HL-60/S4 treated with retinoic acid at 250 ng/mL for 4 days and 3 days (cell line): ENCODE data around the gene SEZ6.

Experiments used
- in situ Hi-C: fragments of 300-500 bp; cut with MboI; formaldehyde crosslinking; loops from 2 replicates; pipeline ENCODE4 v1.7.0; 2022; ENCODE audit warnings: low sequenced_read_pairs

The SEZ6 gene

DNA sequence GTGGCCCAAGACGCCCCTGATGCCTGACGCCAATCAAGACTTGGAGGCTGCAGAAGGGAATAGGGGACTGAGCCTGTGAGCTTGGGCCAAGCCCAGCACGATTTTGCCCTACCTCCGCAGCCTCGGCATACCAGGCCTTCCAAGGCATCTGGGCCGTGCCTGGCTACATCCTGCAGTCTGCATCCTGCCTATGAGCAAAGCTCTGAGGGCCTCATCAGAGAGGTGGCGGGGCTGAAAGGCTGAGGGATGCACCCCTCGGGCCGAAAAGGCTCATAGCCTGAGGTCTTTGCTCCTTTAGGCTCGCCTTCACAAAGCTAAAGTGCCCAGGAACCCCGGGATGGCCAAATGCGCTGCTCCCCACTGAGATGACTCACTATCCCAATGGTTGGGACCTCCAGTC is 2.5 kb downstream of the SEZ6 start:
- in situ Hi-C loops = no loop called here

DNA sequence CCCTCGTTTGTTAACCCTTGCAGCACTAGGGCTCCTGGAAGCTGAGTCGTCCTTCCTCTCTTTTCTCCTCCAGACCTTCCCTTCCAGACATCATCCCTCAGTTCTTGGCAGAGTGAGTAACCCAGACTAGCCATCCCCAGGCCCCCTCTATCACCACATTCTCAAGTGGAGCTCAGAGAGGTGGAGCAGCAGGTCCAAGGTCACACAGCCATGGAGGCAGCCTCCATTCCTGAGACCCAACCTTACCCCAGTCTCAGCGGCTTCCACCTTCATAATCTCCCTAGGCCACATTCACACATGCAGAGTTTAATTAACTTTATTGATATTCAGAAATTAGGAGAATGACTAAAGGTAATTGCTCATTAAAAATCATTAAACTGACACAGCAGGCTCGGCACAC is 3.0 kb downstream of the SEZ6 start:
- in situ Hi-C loops = no loop called here

DNA sequence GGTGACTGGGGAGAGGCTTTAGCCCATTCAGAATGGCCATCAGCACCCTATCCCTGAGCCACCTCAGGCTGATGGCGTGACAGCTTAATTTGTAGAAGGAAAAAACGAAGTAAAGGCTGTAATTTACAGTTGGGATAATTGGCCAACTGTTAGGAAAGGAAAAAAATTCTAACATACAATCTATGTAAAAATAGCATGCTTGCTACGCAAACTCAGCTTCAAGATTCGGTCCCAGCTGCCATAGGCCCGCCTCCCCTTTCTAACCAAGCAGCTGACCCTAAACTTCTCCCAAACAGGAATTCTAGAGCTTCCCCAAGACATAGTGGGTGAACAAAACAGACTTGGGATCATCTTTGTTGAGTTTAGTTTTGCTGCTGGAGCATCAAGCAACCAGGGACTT is 4.9 kb downstream of the SEZ6 start:
- in situ Hi-C loops = no loop called here

- in situ Hi-C loops = no loop called here
Measured at GRCh38 chr17:28999206-28999605, 6.6 kb downstream of the SEZ6 start.

GRCh38 chr17:28997806-28998205 is 8.0 kb downstream of the SEZ6 start:
- in situ Hi-C loops = no loop called here

DNA sequence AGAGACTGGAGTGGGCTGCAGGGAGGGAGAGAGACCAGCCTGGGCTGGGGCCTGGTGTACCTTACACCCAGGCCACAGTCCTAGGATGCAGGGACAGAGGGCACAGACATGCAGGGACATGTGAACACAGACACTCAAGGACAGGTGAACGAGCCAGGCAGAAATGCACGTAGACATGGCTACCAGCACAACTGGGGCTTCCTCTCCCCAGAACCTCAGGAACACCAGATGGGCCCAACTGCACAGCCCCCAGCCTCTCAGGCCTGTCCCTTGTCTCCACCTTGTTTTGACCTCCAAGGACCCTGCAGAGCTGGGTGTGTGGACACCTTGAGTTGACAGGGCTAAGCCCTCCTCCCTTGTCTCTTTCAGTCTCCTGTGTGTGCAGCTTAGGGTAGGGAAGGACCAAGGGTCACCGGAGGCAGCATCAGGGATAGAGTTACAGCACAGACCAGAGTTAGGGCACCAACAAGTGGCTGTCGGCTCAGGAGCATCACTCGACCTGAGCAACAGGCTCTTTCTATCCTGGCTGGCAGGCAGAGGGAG is 9.2 kb downstream of the SEZ6 start:
- in situ Hi-C loops = no loop called here

DNA sequence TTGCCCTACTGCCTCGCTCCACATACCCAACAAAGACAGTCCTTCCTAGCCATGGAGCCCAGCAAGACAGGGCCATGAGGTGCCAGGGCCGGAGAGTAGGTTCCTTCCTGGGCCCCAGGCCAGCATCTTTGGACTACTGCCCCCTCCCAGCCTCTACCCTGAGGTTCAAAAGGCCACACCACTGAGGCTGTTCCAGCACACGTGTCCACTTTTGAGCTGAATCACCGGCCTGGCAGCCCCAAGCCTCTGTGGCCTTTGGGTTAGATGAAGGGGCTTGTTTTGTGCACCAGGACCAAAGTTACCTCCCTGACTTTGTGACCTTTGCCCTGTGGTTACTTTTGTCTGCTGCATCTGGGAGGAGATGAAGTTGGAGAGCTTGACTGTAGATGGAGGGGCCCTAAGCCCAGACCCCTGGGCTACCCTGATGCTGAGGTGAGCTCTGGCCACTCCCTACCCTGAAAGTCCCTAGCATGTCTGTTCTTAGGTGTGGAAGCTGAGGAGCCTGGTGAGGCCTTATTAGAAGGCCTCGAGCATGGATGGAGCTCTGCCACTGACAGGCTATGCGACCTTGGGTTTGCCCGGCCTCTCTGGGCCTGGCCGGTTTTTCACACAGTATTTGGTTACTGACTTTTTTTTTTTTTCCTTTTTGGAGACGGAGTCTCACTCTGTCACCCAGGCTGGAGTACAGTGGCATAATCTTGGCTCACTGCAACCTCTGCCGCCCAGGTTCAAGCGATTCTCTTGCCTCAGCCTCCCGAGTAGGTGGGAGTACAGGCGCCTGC is 12.0 kb downstream of the SEZ6 start:
- in situ Hi-C loops = no loop called here

DNA sequence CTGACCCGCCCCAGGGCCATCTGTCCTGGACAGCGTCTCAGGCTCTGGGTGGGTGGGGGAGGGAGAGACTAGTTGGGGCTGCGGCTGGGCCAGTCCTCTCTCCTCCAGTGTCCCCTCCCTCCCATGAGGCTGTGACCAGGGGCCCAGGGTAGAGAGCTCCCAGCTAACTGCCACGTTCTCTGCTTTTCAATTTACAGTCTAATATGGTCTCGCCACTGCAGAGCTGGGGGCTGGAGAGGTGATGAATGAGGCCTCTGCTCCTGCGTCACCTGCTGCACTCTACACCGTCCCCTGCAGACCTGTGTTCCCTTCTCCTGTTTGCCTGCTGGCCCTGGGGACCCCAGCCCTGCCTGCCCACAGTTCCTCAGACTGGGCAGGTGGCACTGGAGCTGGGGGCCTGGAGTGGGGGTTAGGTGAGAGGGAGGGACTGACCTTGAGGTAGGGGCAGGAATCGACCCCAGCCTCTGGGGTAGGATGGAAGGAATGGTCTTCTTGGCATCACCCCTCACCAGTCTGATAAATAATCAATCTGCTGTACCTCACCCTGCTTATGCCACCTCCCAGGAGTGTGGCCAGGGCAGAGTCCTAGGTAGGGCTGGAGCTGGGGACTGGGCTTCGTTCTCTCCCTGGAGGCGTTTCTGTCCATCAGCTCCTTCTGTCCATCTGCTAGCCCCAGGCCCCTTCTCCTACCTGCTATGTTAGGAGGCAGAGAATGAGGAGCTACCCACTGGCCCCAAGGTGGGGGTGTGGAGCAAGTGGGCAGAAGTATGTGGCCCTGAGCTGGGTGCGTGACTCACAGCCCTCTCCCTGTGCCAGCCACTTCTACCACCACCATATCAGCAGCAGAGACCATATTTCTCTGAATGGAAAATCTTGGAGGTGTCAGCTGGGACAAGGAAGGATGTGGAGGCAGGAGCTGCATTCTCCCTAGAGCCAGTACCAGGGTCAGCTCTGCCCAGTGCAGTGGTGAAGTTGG is 12.9 kb downstream of the SEZ6 start:
- in situ Hi-C loops = no loop called here

DNA sequence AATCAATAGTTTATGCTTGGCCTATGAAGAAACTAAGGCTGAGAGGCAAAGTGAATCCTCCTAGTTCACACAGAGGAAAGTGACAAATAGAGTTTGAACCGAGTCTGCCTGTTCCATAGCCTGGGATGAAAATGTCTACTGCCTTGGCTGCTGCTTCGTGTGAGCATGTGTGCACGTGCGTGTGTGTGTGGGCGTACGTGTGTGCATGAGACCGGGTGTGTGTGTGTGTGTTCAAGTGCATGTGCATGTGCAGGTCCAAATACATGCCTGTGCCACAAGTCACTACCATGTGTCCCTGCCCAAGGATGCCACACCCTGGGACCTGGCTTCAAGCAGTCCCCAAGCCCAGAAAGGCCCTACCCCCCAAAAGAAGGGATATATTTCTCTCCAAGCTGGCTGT is 13.6 kb downstream of the SEZ6 start:
- in situ Hi-C loops = no loop called here

- in situ Hi-C loops = no loop called here
Measured at GRCh38 chr17:28991779-28992178, 14.1 kb downstream of the SEZ6 start.

- in situ Hi-C loops = no loop called here
Measured at GRCh38 chr17:28989028-28989427, 16.8 kb downstream of the SEZ6 start.

DNA sequence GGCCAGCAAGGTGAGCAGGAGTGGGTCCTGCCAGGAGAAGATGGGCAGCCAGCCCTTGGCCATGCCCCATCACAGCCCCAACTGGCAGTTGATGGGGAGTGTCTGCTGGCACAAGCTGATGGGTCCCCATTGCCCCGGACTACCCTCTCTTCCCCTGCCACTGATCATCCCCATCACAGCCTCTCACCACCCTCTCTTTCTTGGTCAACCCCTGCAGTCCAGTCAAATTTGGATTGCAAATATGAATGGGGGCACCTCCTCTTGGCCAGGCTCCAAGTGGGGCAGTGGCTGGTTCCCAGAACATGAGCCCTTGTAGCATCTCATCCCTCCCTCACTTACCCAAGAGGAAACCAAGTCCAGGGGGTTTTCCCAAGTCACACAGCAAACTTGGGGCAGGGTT is 17.4 kb downstream of the SEZ6 start:
- in situ Hi-C loops = no loop called here

DNA sequence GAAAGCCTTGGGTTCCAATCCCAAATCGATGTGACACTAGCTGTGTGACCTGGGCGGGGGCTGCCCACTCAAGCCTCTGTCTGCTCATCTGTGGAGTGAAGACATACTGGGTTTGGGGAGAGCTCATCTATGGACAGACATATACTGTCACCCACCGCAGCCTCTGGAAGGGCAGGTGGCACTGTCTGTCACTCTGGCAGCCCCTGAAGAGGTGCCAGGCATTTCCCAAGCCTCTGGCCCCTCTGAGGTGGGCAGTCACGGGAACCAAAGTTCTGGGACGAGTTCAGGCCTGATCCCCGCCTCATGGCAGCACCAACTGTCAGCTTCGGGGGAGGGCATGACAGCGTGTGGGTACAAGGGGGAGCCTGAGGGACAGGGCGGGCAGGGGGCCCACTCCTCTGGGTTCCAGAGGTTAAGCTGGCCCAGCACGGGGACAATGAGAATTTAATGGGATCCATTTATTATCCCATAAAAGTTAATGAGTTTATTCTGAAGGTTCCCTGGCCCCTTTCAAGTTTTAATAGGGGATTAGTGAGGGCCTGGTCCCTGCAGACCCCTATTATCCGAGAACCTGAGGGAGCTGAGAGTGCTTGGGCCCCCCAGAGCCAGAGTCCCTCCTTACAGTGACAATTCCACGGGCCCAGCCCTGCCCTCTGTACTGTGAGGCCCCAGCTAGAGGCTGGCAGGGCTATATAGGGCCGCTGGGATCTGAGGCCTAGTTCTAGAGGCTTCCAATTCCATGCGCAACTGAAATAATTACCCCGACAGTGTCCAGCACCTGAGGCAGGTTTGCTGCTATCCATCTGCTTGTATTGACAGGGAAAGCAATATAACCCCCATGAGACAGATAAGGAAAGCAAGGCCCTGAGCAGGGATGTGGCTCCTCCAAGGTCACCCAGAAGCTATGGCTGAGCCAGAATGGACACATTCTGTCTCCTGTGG is 18.8 kb downstream of the SEZ6 start:
- in situ Hi-C loops = no loop called here

DNA sequence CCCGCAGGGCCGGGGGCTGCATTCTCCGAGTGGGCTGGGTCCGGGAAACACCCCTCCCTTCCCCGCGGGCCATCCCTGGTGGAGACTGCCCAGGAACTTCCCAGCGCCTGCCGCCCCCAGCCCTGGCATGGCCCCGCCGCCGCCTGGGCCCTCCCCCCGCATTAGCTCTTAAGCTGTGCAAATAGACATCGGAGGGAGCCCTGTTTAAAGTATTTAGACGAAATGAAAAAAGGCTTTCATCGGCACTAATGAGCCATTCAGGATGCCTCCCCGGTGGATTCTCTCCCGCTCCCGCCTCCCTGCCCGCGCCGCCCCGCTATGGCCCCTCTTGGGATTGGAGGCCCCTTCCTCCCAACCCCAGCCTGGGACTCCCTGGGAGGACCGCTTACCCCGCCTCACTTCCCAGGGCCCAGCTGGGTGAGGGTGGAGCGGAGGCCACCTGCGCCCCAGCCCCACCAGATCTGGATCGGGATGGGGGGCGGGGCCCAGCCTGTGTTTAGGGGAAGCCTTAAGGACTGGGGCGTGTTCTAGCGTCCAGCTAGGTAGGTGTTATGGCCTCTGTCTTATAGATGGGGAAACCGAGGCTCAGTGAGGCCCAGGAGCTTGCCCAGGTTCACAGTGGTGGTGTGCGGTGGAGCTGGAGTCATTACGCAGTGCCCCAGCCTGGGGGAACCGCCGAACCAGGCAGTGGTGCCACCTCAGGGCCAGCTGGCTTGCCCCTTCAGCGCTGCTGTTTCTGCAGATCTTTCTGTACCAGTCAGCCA is 19.7 kb downstream of the SEZ6 start:
- in situ Hi-C loops = no loop called here

DNA sequence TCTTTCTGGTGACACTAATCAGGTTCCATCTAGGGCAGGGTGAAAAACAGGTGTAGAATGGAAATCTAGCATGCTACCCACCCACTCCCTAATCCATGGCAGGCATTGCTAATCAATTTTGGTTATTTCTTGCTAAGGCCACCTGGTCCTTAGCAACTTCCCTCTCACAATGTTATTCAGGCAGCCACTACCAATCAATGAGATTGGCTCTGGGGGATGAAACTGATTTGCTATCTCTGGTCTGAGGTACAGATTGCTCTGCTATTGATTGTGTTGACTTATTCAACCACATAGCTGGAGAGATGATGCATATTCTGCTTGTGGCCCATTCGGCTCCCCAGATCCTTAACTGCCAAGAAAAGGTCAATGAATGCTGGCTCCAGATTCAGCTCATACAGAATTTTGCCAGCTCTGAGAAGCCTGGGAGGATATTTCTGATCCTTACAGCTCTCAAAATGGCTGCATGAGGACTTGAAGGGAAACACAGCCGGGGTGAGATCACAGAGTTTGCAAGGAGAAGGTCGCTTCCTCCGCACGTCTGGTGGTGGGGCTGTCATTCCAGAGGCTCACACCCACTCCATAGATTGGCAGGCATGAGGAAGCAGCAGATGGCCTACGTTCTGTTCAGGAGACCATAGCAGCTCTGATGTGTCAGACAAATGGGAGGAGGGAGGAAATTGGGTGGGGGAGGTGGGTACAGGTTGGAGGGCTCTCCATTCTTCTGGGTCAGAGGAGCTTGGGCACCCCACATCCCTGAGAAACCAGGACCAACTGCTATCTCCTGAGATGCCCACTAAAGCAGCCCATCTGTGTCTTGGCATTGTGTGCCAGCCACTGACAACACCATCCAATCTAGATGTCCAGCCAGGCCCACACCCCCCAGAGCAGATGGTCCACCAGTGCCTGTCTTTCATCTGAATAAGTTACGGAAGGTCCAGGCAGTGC is 22.3 kb downstream of the SEZ6 start:
- in situ Hi-C loops = no loop called here

GRCh38 chr17:28982131-28982793 is 23.6 kb downstream of the SEZ6 start:
- in situ Hi-C loops = no loop called here

DNA sequence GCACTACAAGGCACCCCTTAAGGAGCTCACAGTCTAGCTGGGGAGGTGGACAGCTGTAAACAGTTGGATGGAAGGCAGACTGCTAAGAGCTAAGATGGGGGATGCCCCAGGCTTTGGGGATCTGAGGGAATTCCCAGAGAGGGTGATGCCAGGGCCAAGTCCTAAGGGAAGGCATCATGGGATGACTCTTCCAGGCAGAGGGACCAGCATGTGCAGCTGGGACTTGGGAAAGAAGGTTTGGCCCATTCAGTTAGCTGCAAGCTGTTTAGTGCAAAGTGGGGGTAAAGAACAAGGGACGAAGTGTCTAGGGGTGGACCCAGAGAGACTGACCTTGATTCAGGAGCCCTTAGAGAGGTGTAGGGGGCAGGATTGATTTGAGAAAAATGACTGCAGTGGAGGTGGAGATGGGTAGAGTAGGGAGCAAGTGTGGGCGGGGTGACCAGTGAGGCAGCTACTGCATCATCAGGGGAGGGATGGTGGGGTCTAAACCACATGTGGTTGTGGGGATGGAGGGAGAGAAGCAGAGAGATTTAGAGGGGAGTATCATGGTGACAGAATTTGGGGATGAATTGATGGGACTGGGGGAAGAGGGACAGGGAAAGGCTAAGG is 27.4 kb downstream of the SEZ6 start:
- in situ Hi-C loops = no loop called here
